Mesenchymal stem cell (in vitro differentiated cells and primary cell): ENCODE data around the gene ARMH3.

Experiments
- DNase-seq: peaks from one replicate; pipeline ENCODE4 v3.0.0-alpha.2; 2013
- H2AFZ ChIP-seq: one replicate; pipeline ENCODE4 v1.6.1; 2013; ENCODE audit warnings: low read depth, mild to moderate bottlenecking, control low read depth, inconsistent platforms, low read length, moderate library complexity
- H2AK5ac ChIP-seq: 2 replicates; pipeline ENCODE4 v1.6.1; 2013; ENCODE audit warnings: low read length, moderate library complexity, mild to moderate bottlenecking, inconsistent platforms; ENCODE audit not compliant: severe bottlenecking
- H2BK120ac ChIP-seq: one replicate; pipeline ENCODE4 v1.6.1; 2013; ENCODE audit warnings: low read depth, mild to moderate bottlenecking, inconsistent platforms, low read length, moderate library complexity
- H2BK12ac ChIP-seq, 2 experiments: one replicate each; pipeline ENCODE4 v1.6.1; 2013; ENCODE audit warnings: inconsistent platforms in 2 of 2, low read length in 2 of 2, mild to moderate bottlenecking in 2 of 2, moderate library complexity in 2 of 2, control low read depth in 1 of 2
- H2BK15ac ChIP-seq: one replicate; pipeline ENCODE4 v1.6.1; 2013; ENCODE audit warnings: mild to moderate bottlenecking, low read depth, inconsistent platforms; ENCODE audit not compliant: poor library complexity, severe bottlenecking
- H2BK5ac ChIP-seq: 2 replicates; pipeline ENCODE4 v1.6.1; 2013; ENCODE audit warnings: low read depth, mild to moderate bottlenecking, low read length, control low read depth, inconsistent platforms; ENCODE audit not compliant: poor library complexity, severe bottlenecking
- H3K14ac ChIP-seq, 2 experiments: one replicate each; pipeline ENCODE4 v1.6.1; 2013; ENCODE audit warnings: inconsistent platforms in 2 of 2, low read length in 2 of 2, control low read depth in 1 of 2, mild to moderate bottlenecking in 1 of 2, moderate library complexity in 1 of 2
- H3K18ac ChIP-seq, 2 experiments: one replicate each; pipeline ENCODE4 v1.6.1; 2013; ENCODE audit warnings: inconsistent platforms in 2 of 2, low read length in 2 of 2, control low read depth in 1 of 2, low read depth in 1 of 2, mild to moderate bottlenecking in 1 of 2
- H3K23ac ChIP-seq, 2 experiments: one replicate each; pipeline ENCODE4 v1.6.1; 2013; ENCODE audit warnings: inconsistent platforms in 2 of 2, low read length in 2 of 2, mild to moderate bottlenecking in 2 of 2, moderate library complexity in 2 of 2, control low read depth in 1 of 2
- H3K27ac ChIP-seq: 2 replicates; pipeline ENCODE4 v1.5.1; 2013; ENCODE audit warnings: mild to moderate bottlenecking, moderate library complexity, low read length, control low read depth, inconsistent platforms; ENCODE audit not compliant: poor library complexity, severe bottlenecking
- H3K27me3 ChIP-seq, 2 experiments: 2 replicates each; pipeline versions ENCODE4 v1.6.1 to v1.7.0; 2013; ENCODE audit warnings: low read length in 2 of 2, mild to moderate bottlenecking in 2 of 2, moderate library complexity in 2 of 2, control low read depth in 1 of 2, inconsistent platforms in 1 of 2; ENCODE audit not compliant: control insufficient read depth in 1 of 2, insufficient read depth in 1 of 2
- H3K36me3 ChIP-seq, 2 experiments: 2 replicates each; pipeline versions ENCODE4 v1.6.1 to v1.7.0; 2013; ENCODE audit warnings: low read length in 2 of 2, control low read depth in 1 of 2, inconsistent platforms in 1 of 2, low read depth in 1 of 2, mild to moderate bottlenecking in 1 of 2; ENCODE audit not compliant: insufficient read depth in 2 of 2, control insufficient read depth in 1 of 2
- H3K4ac ChIP-seq, 2 experiments: one replicate each; pipeline ENCODE4 v1.6.1; 2013; ENCODE audit warnings: inconsistent platforms in 2 of 2, low read length in 2 of 2, mild to moderate bottlenecking in 2 of 2, moderate library complexity in 2 of 2, control low read depth in 1 of 2, low read depth in 1 of 2
- H3K4me1 ChIP-seq: 2 replicates; pipeline ENCODE4 v1.6.1; 2013; ENCODE audit warnings: low read depth, low read length, control low read depth; ENCODE audit not compliant: control insufficient read depth, insufficient read depth
- H3K4me2 ChIP-seq: 2 replicates; pipeline ENCODE4 v1.6.1; 2013; ENCODE audit warnings: low read length, mild to moderate bottlenecking, inconsistent platforms; ENCODE audit not compliant: poor library complexity, severe bottlenecking
- H3K4me3 ChIP-seq, 2 experiments: 2 replicates each; pipeline versions ENCODE4 v1.5.1 to v1.7.0; 2013; ENCODE audit warnings: low read length in 2 of 2, mild to moderate bottlenecking in 2 of 2, control low read depth in 1 of 2, low read depth in 1 of 2; ENCODE audit not compliant: insufficient read depth in 1 of 2
- H3K79me1 ChIP-seq: replicated peaks from 2 replicates; pipeline ENCODE4 v1.6.1; 2013; ENCODE audit warnings: mild to moderate bottlenecking, control low read depth, low read length, inconsistent platforms; ENCODE audit not compliant: poor library complexity, severe bottlenecking
- H3K9ac ChIP-seq: 2 replicates; pipeline ENCODE4 v1.7.0; 2013; ENCODE audit warnings: mild to moderate bottlenecking, low read length, moderate library complexity
- H3K9me3 ChIP-seq: 2 replicates; pipeline ENCODE4 v1.7.0; 2013; ENCODE audit warnings: mild to moderate bottlenecking, low read length; ENCODE audit not compliant: control insufficient read depth
- H4K8ac ChIP-seq: one replicate; pipeline ENCODE4 v1.6.1; 2013; ENCODE audit warnings: inconsistent platforms, mild to moderate bottlenecking, low read length, moderate library complexity
- H4K91ac ChIP-seq: one replicate; pipeline ENCODE4 v1.6.1; 2013; ENCODE audit warnings: mild to moderate bottlenecking, low read length, inconsistent platforms
- WGBS: methylation state at CpG from one replicate; pipeline ENCODE4 v1.1.7; 2013; ENCODE audit warnings: mixed read lengths; 5-methylcytosine and 5-hydroxymethylcytosine counted together

The ARMH3 gene

DNA sequence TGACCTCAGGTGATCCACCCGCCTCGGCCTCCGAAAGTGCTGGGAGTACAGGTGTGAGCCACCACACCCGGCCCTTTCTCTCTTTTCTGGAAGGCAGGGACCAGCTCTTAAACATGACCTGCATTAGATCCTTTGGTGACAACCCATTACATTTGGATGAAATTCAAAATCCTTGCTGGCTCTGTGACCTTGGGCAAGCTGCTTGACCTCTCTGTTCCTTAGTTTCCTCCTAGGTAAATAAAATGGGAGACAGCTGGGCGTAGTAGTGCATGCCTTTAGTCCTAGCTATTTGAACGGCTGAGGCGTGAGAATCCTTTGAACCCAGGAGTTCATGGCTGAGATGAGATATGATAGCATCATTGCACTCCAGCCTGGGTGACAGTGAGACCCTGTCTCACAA, 40.5 kb upstream of the ARMH3 start:
- Histone ChIP-seq H3K4me3 (no peak overlapping the region), H2BK12ac (no peak overlapping the region), H4K91ac (no peak overlapping the region), H3K23ac (no peak overlapping the region), H2BK120ac (no peak overlapping the region), H4K8ac (no peak overlapping the region), H3K9ac (no peak overlapping the region), H3K14ac (no peak overlapping the region), H3K18ac (no peak overlapping the region), H2BK15ac (no peak overlapping the region), H3K4ac (no peak overlapping the region), H3K9me3 (no peaks in the 10 kb centered on the region), H3K27ac (no peak overlapping the region), H3K4me2 (no peak overlapping the region), H3K79me1 (no peaks in the 10 kb centered on the region), H2AFZ (no peak overlapping the region), H3K27me3 (no peaks in the 10 kb centered on the region), H2BK5ac (no peak overlapping the region), H3K36me3 (no peaks in the 10 kb centered on the region), H3K4me1 (no peaks in the 10 kb centered on the region), H2AK5ac (no peak overlapping the region)
- DNase-seq: no peak
- WGBS: 95% methylated on average over 6 of the region's 7 CpGs

DNA sequence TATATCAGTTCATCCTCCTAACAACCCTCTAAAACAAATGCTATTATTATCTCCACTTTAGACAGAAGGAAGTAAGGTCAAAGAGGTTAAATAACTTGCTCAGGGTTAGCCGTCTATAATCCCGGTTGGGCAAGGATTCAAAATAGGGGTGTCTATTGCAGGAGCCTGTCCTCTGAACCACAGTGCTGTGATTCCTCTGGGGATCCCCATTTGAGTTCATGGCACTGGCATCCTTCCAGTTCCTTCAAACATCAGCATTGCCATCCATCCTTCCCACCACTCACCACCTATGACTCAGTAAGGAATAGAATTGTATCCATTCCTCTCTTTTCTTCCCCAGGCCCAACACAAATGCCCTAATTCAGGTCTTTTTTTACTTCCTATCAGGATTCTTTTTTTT, 34.8 kb upstream of the ARMH3 start:
- no peak overlapping the region for H2BK12ac ChIP-seq
- no peak overlapping the region for H3K27ac ChIP-seq
- no peak overlapping the region for H2BK5ac ChIP-seq
- no peaks in the 10 kb centered on the region for H3K4me1 ChIP-seq
- no peaks in the 10 kb centered on the region for H3K27me3 ChIP-seq
- DNase-seq: peak; percentile 23
- H3K36me3 ChIP-seq: no peaks in the 10 kb centered on the region
- WGBS: 60% methylated on average over 2 of the region's 2 CpGs
- no peak overlapping the region for H2BK15ac ChIP-seq
- H2AFZ ChIP-seq: no peak overlapping the region
- no peak overlapping the region for H3K4me3 ChIP-seq
- no peak overlapping the region for H3K9ac ChIP-seq
- no peak overlapping the region for H2AK5ac ChIP-seq
- no peak overlapping the region for H3K4ac ChIP-seq
- no peak overlapping the region for H2BK120ac ChIP-seq
- no peaks in the 10 kb centered on the region for H3K9me3 ChIP-seq
- H3K23ac ChIP-seq: no peak overlapping the region
- H3K18ac ChIP-seq: no peak overlapping the region
- H4K8ac ChIP-seq: no peak overlapping the region
- H3K14ac ChIP-seq: no peak overlapping the region
- H3K79me1 ChIP-seq: no peaks in the 10 kb centered on the region
- H4K91ac ChIP-seq: no peak overlapping the region
- no peak overlapping the region for H3K4me2 ChIP-seq

DNA sequence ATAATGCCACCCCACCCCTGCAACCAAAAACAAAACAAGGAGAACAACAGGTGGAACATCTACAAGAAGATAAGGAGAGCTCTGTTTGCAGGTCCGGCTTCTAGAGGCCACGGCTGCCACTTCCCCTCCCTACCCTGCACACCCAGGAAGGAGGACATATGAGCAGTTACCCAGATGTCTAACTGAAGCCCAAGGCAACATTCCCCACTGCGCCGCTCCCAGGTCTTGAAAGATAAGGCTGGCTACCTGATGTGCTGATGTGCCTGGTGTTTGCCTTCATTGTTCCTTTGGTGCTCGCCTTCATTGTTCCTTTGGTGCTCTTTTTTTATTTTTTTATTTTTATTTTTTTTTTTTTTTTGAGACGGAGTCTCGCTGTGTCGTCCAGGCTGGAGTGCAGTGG, 30.2 kb upstream of the ARMH3 start:
- Histone ChIP-seq H2BK5ac (no peak overlapping the region), H3K4ac (no peak overlapping the region), H3K27ac (no peak overlapping the region), H3K79me1 (no peaks in the 10 kb centered on the region), H3K23ac (no peak overlapping the region), H3K9ac (no peak overlapping the region), H2BK120ac (no peak overlapping the region), H2BK15ac (no peak overlapping the region), H3K4me1 (no peaks in the 10 kb centered on the region), H2AK5ac (no peak overlapping the region), H3K18ac (no peak overlapping the region), H3K9me3 (no peaks in the 10 kb centered on the region), H3K4me2 (no peak overlapping the region), H4K91ac (no peak overlapping the region), H2BK12ac (no peak overlapping the region), H3K4me3 (no peak overlapping the region), H3K27me3 (no peaks in the 10 kb centered on the region), H3K14ac (no peak overlapping the region), H4K8ac (no peak overlapping the region), H3K36me3 (no peaks in the 10 kb centered on the region), H2AFZ (no peak overlapping the region)
- WGBS: 100% methylated on average over 4 of the region's 8 CpGs
- no peak for DNase-seq

DNA sequence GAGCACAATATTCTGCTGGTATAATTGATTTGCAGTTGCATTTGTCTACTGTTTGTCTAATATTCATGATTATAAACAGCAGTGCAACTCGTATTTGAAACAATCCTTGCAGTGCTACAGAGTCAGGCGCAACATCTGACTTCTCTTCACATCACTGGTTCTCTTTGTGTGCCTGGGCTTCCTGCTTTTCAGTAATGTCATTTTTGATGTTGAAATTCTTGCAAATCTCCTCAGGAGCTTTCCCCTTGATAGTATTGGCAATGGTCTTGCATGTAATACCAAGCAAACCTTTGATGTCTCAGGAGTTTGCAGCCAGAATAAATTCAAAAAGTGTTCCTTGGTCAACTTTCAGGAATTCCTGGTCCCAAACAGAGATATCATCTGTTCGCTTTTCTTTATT, 29.4 kb upstream of the ARMH3 start:
- H3K4ac ChIP-seq: no peak overlapping the region
- H4K8ac ChIP-seq: no peak overlapping the region
- H3K23ac ChIP-seq: no peak overlapping the region
- no peak for DNase-seq
- no peak overlapping the region for H2BK5ac ChIP-seq
- WGBS: 100% methylated on average over 3 of the region's 3 CpGs
- no peak overlapping the region for H2AFZ ChIP-seq
- H3K36me3 ChIP-seq: no peaks in the 10 kb centered on the region
- no peaks in the 10 kb centered on the region for H3K79me1 ChIP-seq
- no peak overlapping the region for H3K18ac ChIP-seq
- no peak overlapping the region for H3K27ac ChIP-seq
- no peak overlapping the region for H2BK15ac ChIP-seq
- H2BK12ac ChIP-seq: no peak overlapping the region
- H3K4me2 ChIP-seq: no peak overlapping the region
- H2BK120ac ChIP-seq: no peak overlapping the region
- no peaks in the 10 kb centered on the region for H3K9me3 ChIP-seq
- no peak overlapping the region for H3K4me3 ChIP-seq
- no peak overlapping the region for H2AK5ac ChIP-seq
- no peaks in the 10 kb centered on the region for H3K4me1 ChIP-seq
- H3K9ac ChIP-seq: no peak overlapping the region
- H3K27me3 ChIP-seq: peaks cover 0 to 3% of the 10 kb centered on the region in 2 experiments
- no peak overlapping the region for H3K14ac ChIP-seq
- no peak overlapping the region for H4K91ac ChIP-seq
